HG03060 (cell line): ENCODE measurements around the gene PCDH19.

Source experiments
- ATAC-seq: cut with Tn5 transposase; IDR thresholded peaks from one replicate; pipeline ENCODE4 v1.9.1; 2021; ENCODE audit warnings: low read depth, moderate number of reproducible peaks; ENCODE audit not compliant: unreplicated experiment

Gene PCDH19

DNA sequence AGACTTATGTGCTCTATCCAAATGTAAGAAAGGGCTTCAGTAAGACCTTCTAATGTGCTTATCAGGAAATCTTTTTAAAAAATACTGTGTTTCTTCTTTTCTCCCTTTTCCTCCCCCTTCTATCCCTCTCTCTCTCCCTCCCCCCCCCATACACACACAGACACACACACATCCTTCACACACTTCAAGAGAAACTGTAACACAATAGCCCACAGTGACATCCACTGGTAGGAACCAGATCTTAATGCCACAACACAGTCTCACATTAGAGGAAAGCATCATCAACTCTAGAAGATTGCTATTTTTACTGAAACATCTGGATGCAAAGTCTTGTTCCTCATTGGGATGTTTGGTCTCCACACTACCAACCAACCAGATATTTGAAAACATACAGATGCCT is 4.6 kb downstream of the PCDH19 start:
- no peak for ATAC-seq

- no peak for ATAC-seq
Measured at GRCh38 chrX:100404851-100405250, 5.2 kb downstream of the PCDH19 start.

DNA sequence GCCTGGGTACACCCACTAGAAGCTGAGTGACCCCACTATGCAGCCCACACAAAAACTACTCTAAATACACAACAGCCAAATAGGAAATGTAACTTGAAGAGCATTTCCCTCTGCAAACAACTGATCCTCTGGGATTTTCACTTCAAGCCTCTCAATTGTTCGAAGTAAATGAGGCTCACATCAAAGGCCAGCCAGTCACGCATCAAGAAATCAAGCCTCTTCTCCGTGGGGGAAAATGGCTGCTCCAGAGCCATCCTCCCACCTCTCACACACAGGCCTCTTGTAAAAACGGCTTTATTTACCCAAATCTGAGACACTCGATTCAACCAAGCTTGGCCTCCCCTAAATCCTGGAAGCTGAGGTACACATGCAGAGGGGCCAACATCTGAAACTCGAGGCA is 14.3 kb downstream of the PCDH19 start:
- ATAC-seq: no peak

GRCh38 chrX:100381619-100382018 is 28.5 kb downstream of the PCDH19 start:
- ATAC-seq: no peak

- no peak for ATAC-seq
Measured at GRCh38 chrX:100379388-100379986, 30.6 kb downstream of the PCDH19 start.

- ATAC-seq: no peak
Measured at GRCh38 chrX:100377826-100378225, 32.2 kb downstream of the PCDH19 start.

- ATAC-seq: no peak
Measured at GRCh38 chrX:100376576-100376975, 33.5 kb downstream of the PCDH19 start.

DNA sequence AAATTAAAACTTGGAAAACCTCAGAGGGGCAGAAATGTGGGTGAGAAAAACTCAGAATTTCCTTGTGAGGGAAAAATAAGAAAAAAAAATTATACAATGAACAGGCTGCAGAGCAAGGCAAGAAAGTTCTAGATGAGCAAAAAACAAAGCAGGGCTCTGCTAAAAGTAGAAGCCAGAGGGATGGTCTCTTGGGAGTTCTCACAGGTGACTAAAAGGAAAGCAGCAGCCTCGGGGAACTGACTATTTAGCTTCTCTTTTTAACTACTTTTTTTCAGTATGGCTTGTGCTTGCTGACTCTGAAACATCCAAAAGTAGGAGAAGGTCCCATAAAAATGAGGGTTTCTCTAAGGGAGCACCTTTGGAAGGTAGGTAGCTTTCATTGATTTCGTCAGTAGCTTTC is 36.4 kb downstream of the PCDH19 start:
- no peak for ATAC-seq

DNA sequence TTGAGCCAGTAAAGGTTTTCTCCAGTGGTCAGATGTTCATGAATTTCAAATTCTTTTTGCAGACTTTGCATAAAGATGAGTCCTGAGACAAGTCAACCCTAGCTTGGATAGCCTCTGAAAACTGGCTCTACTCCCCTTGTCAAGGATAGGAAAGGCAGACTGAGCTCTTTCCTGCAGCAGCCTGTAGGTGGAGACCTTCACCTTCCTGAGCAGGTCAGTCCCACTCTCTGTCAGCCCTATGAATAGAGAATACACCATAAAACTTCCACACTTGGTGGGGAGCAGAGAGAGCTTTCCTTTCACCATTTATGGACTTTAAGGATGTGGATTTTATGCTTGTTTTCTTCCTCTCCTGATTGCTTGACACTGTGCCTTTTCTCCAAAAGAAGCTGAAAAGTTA is 41.9 kb downstream of the PCDH19 start:
- ATAC-seq: no peak

DNA sequence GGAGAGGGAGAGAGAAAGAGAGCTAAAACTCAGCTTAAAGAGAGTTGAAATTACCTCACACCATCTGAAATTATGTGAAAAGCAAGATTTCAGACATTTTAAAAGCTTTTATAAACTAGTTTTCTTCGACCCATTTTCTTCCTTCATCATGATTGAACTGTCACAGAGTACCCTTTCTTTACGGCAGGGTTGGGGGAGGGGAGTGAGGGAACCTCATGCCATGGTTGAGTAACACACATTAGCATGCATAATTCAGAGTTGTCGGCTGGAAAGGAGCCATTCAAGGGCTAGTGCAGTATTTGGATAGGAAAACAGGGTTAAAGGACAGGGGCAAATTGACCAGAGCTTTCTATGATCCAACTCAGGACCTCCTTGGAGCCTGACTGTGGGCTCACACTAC is 46.2 kb downstream of the PCDH19 start:
- ATAC-seq: no peak

- ATAC-seq: no peak
Measured at GRCh38 chrX:100358766-100359165, 51.3 kb downstream of the PCDH19 start.

GRCh38 chrX:100356351-100356896 is 53.6 kb downstream of the PCDH19 start:
- ATAC-seq: no peak

GRCh38 chrX:100355680-100356079 is 54.4 kb downstream of the PCDH19 start:
- no peak for ATAC-seq

- no peak for ATAC-seq
Measured at GRCh38 chrX:100353326-100353725, 56.7 kb downstream of the PCDH19 start.

DNA sequence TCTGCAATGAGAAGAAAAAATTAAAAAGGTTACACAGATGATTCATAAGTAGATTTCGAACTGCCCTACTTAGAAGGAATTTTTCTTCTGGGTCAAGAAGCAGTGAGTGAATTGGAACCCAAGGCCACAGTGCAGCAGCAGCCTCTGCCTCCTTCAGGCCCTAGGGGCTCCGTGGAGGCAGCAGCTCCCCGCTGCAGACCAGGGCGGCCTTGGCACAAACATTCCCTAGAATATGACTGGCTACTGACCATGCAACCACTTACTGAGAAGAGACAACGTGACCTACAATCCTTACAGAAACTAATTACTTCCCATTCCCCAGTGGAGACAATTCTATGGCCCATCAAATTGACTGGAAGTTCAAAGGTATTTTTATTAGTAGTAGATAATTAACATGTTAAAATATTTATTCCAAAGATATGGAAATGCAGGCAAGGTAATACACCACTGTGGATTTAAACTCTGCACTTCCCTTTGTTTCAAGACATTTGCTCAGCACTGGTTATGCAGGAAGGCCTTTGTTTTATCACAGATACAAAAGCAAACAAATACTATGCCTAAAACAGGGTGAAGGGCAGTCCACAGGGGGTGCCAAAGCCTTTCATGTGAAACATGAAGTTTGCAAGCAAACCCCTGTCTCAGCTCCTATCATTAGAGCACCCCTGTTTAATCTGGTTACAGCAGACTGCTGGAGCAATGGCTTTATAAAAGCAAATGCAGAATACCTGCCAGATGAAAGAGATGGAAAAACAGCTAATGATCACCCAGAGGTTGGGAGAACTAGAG is 59.2 kb downstream of the PCDH19 start:
- no peak for ATAC-seq

DNA sequence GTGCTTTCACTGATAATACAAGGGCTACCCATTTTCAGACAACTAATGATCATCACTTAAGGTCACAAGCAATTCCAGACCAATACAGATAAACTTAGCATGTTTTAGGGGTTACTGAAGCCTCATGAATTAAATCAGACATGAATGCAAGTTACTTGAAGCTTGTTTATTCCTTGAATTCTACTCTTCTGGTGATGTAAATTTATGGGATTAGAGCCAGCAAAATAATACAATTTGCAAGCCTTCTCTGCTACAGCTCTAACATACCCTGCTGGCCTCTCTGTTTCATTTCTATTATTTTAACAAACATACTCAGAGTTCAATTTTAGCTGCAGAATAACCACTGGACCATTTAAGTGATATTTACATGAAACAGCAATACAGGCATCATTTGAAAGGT is 60.7 kb downstream of the PCDH19 start:
- ATAC-seq: no peak

DNA sequence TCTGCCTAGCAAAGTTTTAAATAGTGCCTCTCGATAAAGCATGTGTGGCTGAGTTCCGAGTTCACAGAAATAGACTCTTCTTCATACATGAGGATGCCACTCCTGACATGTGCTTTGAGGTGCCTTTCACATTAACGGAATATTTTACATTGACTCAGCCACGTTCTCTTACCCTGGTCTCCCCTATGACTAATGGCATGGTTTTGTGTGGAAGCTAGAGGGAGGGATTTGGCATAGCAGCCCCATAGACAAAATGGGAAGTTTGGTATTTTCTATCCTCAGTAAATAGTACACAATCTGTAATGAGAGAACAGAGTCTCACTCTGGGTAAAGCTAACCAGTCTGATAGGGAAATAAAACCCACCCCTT is 68.9 kb downstream of the PCDH19 start:
- ATAC-seq: no peak

DNA sequence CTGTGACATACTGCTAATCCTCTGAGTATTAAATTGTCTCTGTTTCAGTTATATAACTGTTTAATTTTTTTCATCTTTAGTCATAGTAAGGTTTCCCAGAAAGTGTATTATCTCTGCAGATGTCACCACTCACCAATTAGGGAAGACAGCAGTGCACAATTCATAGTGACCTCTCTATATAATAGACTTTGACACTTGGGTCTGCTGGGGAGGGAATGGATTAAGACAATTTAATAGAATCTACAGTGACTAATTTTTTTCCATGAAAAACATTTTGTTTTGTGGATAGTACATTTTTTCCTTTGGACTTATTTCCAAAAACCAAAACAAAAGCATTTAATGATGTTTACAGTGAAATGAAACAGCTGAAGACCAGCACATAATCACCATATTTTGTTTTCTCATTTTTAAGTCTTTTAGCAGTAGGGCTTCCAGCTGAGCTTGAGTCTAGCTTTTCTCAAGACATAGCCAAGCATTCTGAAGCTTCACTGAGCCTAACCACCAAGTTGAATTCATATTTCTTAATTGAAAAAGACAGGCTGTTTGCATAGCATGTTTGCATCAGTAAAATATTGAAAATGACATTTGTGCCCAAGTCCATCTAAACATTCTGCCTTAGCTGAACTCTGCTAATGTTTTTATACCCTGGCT is 69.5 kb downstream of the PCDH19 start:
- no peak for ATAC-seq

GRCh38 chrX:100328351-100328750 is 81.7 kb downstream of the PCDH19 start:
- ATAC-seq: no peak

GRCh38 chrX:100319716-100320115 is 90.4 kb downstream of the PCDH19 start:
- ATAC-seq: no peak

DNA sequence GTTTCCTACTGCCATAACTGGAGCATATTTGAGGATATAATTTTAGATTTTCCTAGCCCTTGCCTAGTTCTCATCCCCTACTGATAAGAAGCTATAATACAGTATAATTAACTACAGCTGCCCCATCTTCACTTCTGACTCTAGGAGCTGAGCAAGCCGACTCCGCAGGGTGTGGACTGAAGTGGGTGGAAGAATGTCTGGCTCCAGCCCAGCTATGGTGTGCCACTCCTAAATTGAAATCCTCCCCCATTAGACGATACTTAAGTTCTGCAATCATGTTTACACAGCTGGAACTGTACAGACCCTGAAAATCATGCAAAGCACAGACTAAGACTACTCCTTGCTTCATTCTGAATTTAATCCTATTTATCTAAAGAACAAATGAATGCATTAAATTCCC is 93.1 kb downstream of the PCDH19 start:
- ATAC-seq: no peak

- ATAC-seq: no peak
Measured at GRCh38 chrX:100315566-100315965, 94.5 kb downstream of the PCDH19 start.
